ENCODE data around the gene PTPRU.

DNA sequence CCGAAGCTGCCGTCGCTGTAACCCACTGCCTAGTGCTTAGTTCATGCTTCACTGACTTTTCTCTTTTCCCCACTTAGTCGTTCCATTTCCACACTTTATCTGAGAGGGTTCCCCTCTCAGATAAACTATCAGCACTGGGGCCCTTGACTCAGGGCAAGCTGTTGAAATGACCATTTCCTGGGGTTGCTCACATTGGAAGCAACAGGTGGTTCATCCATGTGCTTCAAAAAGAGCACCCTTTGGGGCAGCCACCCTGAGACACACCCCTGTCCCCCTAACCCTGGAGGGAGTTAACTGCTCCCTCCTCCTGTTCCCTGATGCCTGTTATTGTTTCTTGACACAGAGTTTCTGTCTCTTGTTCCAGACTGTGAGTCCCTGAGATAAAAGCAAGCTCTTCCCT lies 107.2 kb downstream of the PTPRU start:
- TF ChIP-seq CTCF (IDR thresholded peaks at IDR 0.05) (no peak), POLR2AphosphoS5 (IDR thresholded peaks at IDR 0.05; ENCODE audit: insufficient read depth in 1 of 2, low read depth in 1 of 2) (no peak)

Measured in vagina (tissue), 2 donors.